Fibroblast of lung (primary cell): ENCODE results near the gene HOXA11. TPM values are rescaled to one million over a fixed set of nuclear protein-coding genes. Genes with fewer than 3 reads are reported as not detected.

Source experiments
- DNase-seq, 2 donors: peaks; one replicate each; pipeline versions ENCODE4 v3.0.0 to v3.0.0-alpha.2; 2010; ENCODE audit warnings: low read depth in 2 of 2
- H2AFZ ChIP-seq: 2 replicates; pipeline ENCODE4 v1.5.1; 2012; ENCODE audit warnings: low read length, control low read depth, inconsistent platforms
- H3K27ac ChIP-seq: 2 replicates; pipeline ENCODE4 v1.5.1; 2011; ENCODE audit warnings: low read length, control low read depth; ENCODE audit not compliant: insufficient read depth
- H3K27me3 ChIP-seq: 2 replicates; pipeline ENCODE4 v1.5.1; 2011; ENCODE audit warnings: mild to moderate bottlenecking, low read length; ENCODE audit not compliant: control insufficient read depth, insufficient read depth
- H3K36me3 ChIP-seq: 2 replicates; pipeline ENCODE4 v1.5.1; 2011; ENCODE audit warnings: low read length; ENCODE audit not compliant: control insufficient read depth, insufficient read depth
- H3K4me1 ChIP-seq: 2 replicates; pipeline ENCODE4 v1.5.1; 2011; ENCODE audit warnings: low read length; ENCODE audit not compliant: control insufficient read depth, insufficient read depth; ENCODE audit errors: extremely low read depth
- H3K4me2 ChIP-seq: 2 replicates; pipeline ENCODE4 v1.5.1; 2011; ENCODE audit warnings: low read length, control low read depth; ENCODE audit not compliant: insufficient read depth; ENCODE audit errors: extremely low read depth
- H3K4me3 ChIP-seq, 4 experiments: fragments of 200-600 bp in 1 of 4; sonication (generic) in 1 of 4; replicated peaks in 1 of 4; 2 replicates each; pipeline ENCODE4 v1.5.1; 2011 to 2016; ENCODE audit warnings: low read length in 4 of 4, low read depth in 3 of 4, mild to moderate bottlenecking in 3 of 4, control low read depth in 2 of 4, inconsistent platforms in 1 of 4, mixed read lengths in 1 of 4; ENCODE audit not compliant: insufficient read depth in 1 of 4; ENCODE audit errors: control extremely low read depth in 1 of 4
- H3K79me2 ChIP-seq: 2 replicates; pipeline ENCODE4 v1.5.1; 2012; ENCODE audit warnings: mild to moderate bottlenecking, low read length, inconsistent platforms; ENCODE audit not compliant: control insufficient read depth, insufficient read depth
- H3K9ac ChIP-seq: 2 replicates; pipeline ENCODE4 v1.5.1; 2011; ENCODE audit warnings: mild to moderate bottlenecking, low read length, control low read depth; ENCODE audit not compliant: insufficient read depth
- H3K9me3 ChIP-seq: 2 replicates; pipeline ENCODE4 v1.5.1; 2012; ENCODE audit warnings: low read depth, low read length; ENCODE audit not compliant: control insufficient read depth, insufficient read depth
- H4K20me1 ChIP-seq: 2 replicates; pipeline ENCODE4 v1.5.1; 2011; ENCODE audit warnings: low read length; ENCODE audit not compliant: control insufficient read depth, insufficient read depth; ENCODE audit errors: extremely low read depth
- EZH2 ChIP-seq: IDR thresholded peaks from 2 replicates; pipeline ENCODE4 v1.5.1; 2012; ENCODE audit warnings: low read length, control low read depth, mild to moderate bottlenecking; ENCODE audit errors: missing control alignments
- polyA plus RNA-seq, 2 donors: library from polyadenylated mRNA; depleted of rRNA in 1 of 2; stranded (reverse) in 1 of 2; unstranded in 1 of 2; fragments of >200 nt; gene quantifications; 2 replicates each; pipeline ENCODE4 v1.2.1, GENCODE V29; 2011 to 2012; ENCODE audit warnings: missing spikeins in 1 of 2
- total RNA-seq: library from RNA; depleted of rRNA; stranded (reverse); fragments of >200 nt; gene quantifications from 2 replicates; pipeline ENCODE4 v1.2.1, GENCODE V29; 2014
- TF ChIP-seq, protein P1 (sequence below), 2 donors: IDR thresholded peaks in 1 of 2; conservative IDR thresholded peaks in 1 of 2; 1 replicate in 1 of 2; 2 replicates in 1 of 2; pipeline ENCODE4 v1.5.1; 2011 to 2012; ENCODE audit warnings: low read length in 2 of 2, control low read depth in 1 of 2, inconsistent platforms in 1 of 2, low read depth in 1 of 2, mild to moderate bottlenecking in 1 of 2

Gene HOXA11
- total and polyA plus RNA-seq, 2 donors (not counting 1 experiment from before 2014, with no cell fraction given): 0.18 TPM; not detected in 1

DNA sequence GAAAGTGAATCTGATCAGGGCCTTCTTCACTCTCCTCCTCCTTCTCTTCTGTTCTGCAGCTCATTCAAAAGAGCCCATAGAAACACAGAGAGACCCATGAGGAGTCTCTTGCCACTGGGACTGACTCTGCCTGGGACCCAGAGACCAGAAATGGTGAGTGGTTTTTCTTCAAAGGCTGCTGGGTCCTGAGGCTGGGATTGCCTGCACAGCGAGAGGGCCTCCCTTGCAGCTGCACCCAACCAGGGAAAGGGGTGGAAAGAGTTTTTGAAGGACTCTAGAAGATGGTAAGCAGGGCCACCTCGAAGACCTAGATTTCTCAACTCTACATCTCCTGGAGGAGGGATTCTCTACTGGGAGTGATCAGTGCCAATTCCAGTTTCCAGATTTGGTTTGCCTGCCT lies 30.3 kb upstream of the HOXA11 start:
- Histone ChIP-seq H3K4me2 (no peak overlapping the region), H3K4me3 (no peak overlapping the region), H3K9me3 (no peaks in the 10 kb centered on the region), H3K27ac (no peak overlapping the region), H3K9ac (no peak overlapping the region), H3K27me3 (peaks cover 72% of the 10 kb centered on the region), H2AFZ (no peak overlapping the region), H3K79me2 (no peaks in the 10 kb centered on the region), H3K4me1 (no peaks in the 10 kb centered on the region), H3K36me3 (no peaks in the 10 kb centered on the region), H4K20me1 (no peaks in the 10 kb centered on the region)
- no peak for TF ChIP-seq EZH2
- TF ChIP-seq, protein P1, sequence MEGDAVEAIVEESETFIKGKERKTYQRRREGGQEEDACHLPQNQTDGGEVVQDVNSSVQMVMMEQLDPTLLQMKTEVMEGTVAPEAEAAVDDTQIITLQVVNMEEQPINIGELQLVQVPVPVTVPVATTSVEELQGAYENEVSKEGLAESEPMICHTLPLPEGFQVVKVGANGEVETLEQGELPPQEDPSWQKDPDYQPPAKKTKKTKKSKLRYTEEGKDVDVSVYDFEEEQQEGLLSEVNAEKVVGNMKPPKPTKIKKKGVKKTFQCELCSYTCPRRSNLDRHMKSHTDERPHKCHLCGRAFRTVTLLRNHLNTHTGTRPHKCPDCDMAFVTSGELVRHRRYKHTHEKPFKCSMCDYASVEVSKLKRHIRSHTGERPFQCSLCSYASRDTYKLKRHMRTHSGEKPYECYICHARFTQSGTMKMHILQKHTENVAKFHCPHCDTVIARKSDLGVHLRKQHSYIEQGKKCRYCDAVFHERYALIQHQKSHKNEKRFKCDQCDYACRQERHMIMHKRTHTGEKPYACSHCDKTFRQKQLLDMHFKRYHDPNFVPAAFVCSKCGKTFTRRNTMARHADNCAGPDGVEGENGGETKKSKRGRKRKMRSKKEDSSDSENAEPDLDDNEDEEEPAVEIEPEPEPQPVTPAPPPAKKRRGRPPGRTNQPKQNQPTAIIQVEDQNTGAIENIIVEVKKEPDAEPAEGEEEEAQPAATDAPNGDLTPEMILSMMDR (conservative IDR thresholded peaks at IDR 0.05 in 1 of 2, IDR thresholded peaks at IDR 0.05 in 1 of 2; ENCODE audit: low read depth in 1 of 2, low read length in 2 of 2): no peak
- DNase-seq: no peak

DNA sequence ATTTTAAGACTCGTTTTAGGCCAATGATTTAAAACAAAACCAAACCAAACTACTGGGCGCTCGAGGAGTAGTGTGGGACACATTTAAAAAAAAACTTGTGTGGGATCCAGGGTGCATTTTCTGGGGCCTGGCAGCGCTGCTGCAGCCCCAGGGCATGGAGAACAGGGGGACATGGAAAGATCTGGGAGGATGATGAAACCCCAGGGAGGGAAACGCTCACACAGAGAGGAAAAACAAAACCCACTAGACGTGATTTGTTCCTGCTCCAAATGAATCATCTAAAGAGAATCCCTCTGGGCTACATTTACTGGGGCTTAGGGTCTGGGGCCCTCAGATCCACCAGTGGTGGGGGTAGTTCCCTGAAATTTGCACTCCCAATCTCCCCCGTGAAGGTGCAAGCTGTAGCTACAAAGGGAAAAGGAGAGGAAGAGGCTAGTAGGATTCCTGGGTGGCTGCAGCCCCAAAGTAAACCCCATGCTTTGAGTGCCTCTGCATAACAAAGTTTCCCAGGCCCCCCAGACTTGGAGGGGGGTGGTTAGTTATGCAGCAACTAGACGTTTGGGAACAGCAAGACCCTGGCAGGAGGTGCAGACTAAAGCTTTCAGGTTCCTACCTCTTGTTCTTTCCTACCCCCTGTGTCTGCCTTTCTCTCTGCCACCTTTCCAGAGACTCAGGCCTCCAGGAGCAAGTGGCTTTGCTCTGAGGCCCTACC lies 29.4 kb upstream of the HOXA11 start:
- no peak overlapping the region for H3K9ac ChIP-seq
- no peaks in the 10 kb centered on the region for H3K36me3 ChIP-seq
- H3K4me3 ChIP-seq: no peak overlapping the region
- H4K20me1 ChIP-seq: no peaks in the 10 kb centered on the region
- H3K79me2 ChIP-seq: no peaks in the 10 kb centered on the region
- H3K27ac ChIP-seq: no peak overlapping the region
- H2AFZ ChIP-seq: no peak overlapping the region
- H3K27me3 ChIP-seq: peaks cover 71% of the 10 kb centered on the region
- H3K4me2 ChIP-seq: no peak overlapping the region
- no peaks in the 10 kb centered on the region for H3K9me3 ChIP-seq
- no peak for DNase-seq
- TF ChIP-seq, protein P1 (conservative IDR thresholded peaks at IDR 0.05 in 1 of 2, IDR thresholded peaks at IDR 0.05 in 1 of 2; ENCODE audit: low read depth in 1 of 2, low read length in 2 of 2): no peak
- no peak for TF ChIP-seq EZH2
- H3K4me1 ChIP-seq: no peaks in the 10 kb centered on the region

DNA sequence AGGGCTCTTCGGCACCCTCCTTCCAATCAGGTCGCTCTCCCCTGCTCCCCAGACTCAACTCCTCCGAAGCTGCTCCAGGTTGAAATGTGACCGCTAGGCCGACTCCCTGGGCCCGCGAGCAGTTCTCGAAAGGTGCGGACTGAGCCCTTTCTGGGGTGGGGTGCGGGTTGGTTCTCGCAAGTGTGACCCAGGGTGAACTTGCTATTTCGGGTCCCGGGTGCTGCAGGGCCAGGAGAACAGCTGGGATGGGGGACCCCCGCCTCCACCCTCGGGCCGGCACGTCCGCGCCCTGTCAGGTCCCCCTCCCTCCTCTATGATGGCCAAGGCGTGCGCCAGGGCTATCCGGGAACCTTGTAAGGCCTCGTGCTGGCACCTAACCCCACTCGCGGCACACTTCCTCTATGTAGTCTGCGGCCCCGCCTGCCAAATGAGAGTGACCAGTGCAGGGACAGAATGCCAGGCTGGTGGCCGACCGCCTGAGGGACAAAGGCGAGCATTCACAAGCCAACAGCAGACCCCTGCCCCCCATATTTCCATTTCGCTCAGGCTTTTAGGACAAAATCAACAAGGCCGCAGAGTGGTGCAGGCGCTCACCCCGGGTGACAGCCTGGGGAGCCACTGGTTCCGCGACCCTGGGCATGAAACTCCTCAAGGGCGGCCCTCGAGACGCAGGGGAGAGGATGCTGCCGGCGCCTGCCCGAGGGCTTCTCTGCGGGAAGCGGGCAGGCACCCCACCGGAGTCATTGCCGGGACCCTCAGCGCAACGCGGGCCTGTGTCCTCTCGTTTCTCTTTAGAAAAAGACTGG lies 28.6 kb upstream of the HOXA11 start:
- Histone ChIP-seq H3K27me3 (peaks cover 75% of the 10 kb centered on the region), H3K4me3 (no peak overlapping the region), H3K36me3 (no peaks in the 10 kb centered on the region), H4K20me1 (no peaks in the 10 kb centered on the region), H3K4me2 (no peak overlapping the region), H3K9ac (no peak overlapping the region), H3K27ac (no peak overlapping the region), H2AFZ (no peak overlapping the region), H3K4me1 (no peaks in the 10 kb centered on the region), H3K9me3 (no peaks in the 10 kb centered on the region), H3K79me2 (no peaks in the 10 kb centered on the region)
- DNase-seq: no peak
- TF ChIP-seq, protein P1 (conservative IDR thresholded peaks at IDR 0.05 in 1 of 2, IDR thresholded peaks at IDR 0.05 in 1 of 2; ENCODE audit: low read depth in 1 of 2, low read length in 2 of 2): no peak
- TF ChIP-seq EZH2: peak; percentile 74
